Mesenchymal stem cell (in vitro differentiated cells and primary cell): Measurements from ENCODE around the gene SMURF2.

Source experiments
- DNase-seq: peaks from one replicate; pipeline ENCODE4 v3.0.0-alpha.2; 2013
- H2AFZ ChIP-seq: one replicate; pipeline ENCODE4 v1.6.1; 2013; ENCODE audit warnings: low read depth, mild to moderate bottlenecking, control low read depth, inconsistent platforms, low read length, moderate library complexity
- H2AK5ac ChIP-seq: 2 replicates; pipeline ENCODE4 v1.6.1; 2013; ENCODE audit warnings: low read length, moderate library complexity, mild to moderate bottlenecking, inconsistent platforms; ENCODE audit not compliant: severe bottlenecking
- H2BK120ac ChIP-seq: one replicate; pipeline ENCODE4 v1.6.1; 2013; ENCODE audit warnings: low read depth, mild to moderate bottlenecking, inconsistent platforms, low read length, moderate library complexity
- H2BK12ac ChIP-seq, 2 experiments: one replicate each; pipeline ENCODE4 v1.6.1; 2013; ENCODE audit warnings: inconsistent platforms in 2 of 2, low read length in 2 of 2, mild to moderate bottlenecking in 2 of 2, moderate library complexity in 2 of 2, control low read depth in 1 of 2
- H2BK15ac ChIP-seq: one replicate; pipeline ENCODE4 v1.6.1; 2013; ENCODE audit warnings: mild to moderate bottlenecking, low read depth, inconsistent platforms; ENCODE audit not compliant: poor library complexity, severe bottlenecking
- H2BK5ac ChIP-seq: 2 replicates; pipeline ENCODE4 v1.6.1; 2013; ENCODE audit warnings: low read depth, mild to moderate bottlenecking, low read length, control low read depth, inconsistent platforms; ENCODE audit not compliant: poor library complexity, severe bottlenecking
- H3K14ac ChIP-seq, 2 experiments: one replicate each; pipeline ENCODE4 v1.6.1; 2013; ENCODE audit warnings: inconsistent platforms in 2 of 2, low read length in 2 of 2, control low read depth in 1 of 2, mild to moderate bottlenecking in 1 of 2, moderate library complexity in 1 of 2
- H3K18ac ChIP-seq, 2 experiments: one replicate each; pipeline ENCODE4 v1.6.1; 2013; ENCODE audit warnings: inconsistent platforms in 2 of 2, low read length in 2 of 2, control low read depth in 1 of 2, low read depth in 1 of 2, mild to moderate bottlenecking in 1 of 2
- H3K23ac ChIP-seq, 2 experiments: one replicate each; pipeline ENCODE4 v1.6.1; 2013; ENCODE audit warnings: inconsistent platforms in 2 of 2, low read length in 2 of 2, mild to moderate bottlenecking in 2 of 2, moderate library complexity in 2 of 2, control low read depth in 1 of 2
- H3K27ac ChIP-seq: 2 replicates; pipeline ENCODE4 v1.5.1; 2013; ENCODE audit warnings: mild to moderate bottlenecking, moderate library complexity, low read length, control low read depth, inconsistent platforms; ENCODE audit not compliant: poor library complexity, severe bottlenecking
- H3K27me3 ChIP-seq, 2 experiments: 2 replicates each; pipeline versions ENCODE4 v1.6.1 to v1.7.0; 2013; ENCODE audit warnings: low read length in 2 of 2, mild to moderate bottlenecking in 2 of 2, moderate library complexity in 2 of 2, control low read depth in 1 of 2, inconsistent platforms in 1 of 2; ENCODE audit not compliant: control insufficient read depth in 1 of 2, insufficient read depth in 1 of 2
- H3K36me3 ChIP-seq, 2 experiments: 2 replicates each; pipeline versions ENCODE4 v1.6.1 to v1.7.0; 2013; ENCODE audit warnings: low read length in 2 of 2, control low read depth in 1 of 2, inconsistent platforms in 1 of 2, low read depth in 1 of 2, mild to moderate bottlenecking in 1 of 2; ENCODE audit not compliant: insufficient read depth in 2 of 2, control insufficient read depth in 1 of 2
- H3K4ac ChIP-seq, 2 experiments: one replicate each; pipeline ENCODE4 v1.6.1; 2013; ENCODE audit warnings: inconsistent platforms in 2 of 2, low read length in 2 of 2, mild to moderate bottlenecking in 2 of 2, moderate library complexity in 2 of 2, control low read depth in 1 of 2, low read depth in 1 of 2
- H3K4me1 ChIP-seq: 2 replicates; pipeline ENCODE4 v1.6.1; 2013; ENCODE audit warnings: low read depth, low read length, control low read depth; ENCODE audit not compliant: control insufficient read depth, insufficient read depth
- H3K4me2 ChIP-seq: 2 replicates; pipeline ENCODE4 v1.6.1; 2013; ENCODE audit warnings: low read length, mild to moderate bottlenecking, inconsistent platforms; ENCODE audit not compliant: poor library complexity, severe bottlenecking
- H3K4me3 ChIP-seq, 2 experiments: 2 replicates each; pipeline versions ENCODE4 v1.5.1 to v1.7.0; 2013; ENCODE audit warnings: low read length in 2 of 2, mild to moderate bottlenecking in 2 of 2, control low read depth in 1 of 2, low read depth in 1 of 2; ENCODE audit not compliant: insufficient read depth in 1 of 2
- H3K79me1 ChIP-seq: replicated peaks from 2 replicates; pipeline ENCODE4 v1.6.1; 2013; ENCODE audit warnings: mild to moderate bottlenecking, control low read depth, low read length, inconsistent platforms; ENCODE audit not compliant: poor library complexity, severe bottlenecking
- H3K9ac ChIP-seq: 2 replicates; pipeline ENCODE4 v1.7.0; 2013; ENCODE audit warnings: mild to moderate bottlenecking, low read length, moderate library complexity
- H3K9me3 ChIP-seq: 2 replicates; pipeline ENCODE4 v1.7.0; 2013; ENCODE audit warnings: mild to moderate bottlenecking, low read length; ENCODE audit not compliant: control insufficient read depth
- H4K8ac ChIP-seq: one replicate; pipeline ENCODE4 v1.6.1; 2013; ENCODE audit warnings: inconsistent platforms, mild to moderate bottlenecking, low read length, moderate library complexity
- H4K91ac ChIP-seq: one replicate; pipeline ENCODE4 v1.6.1; 2013; ENCODE audit warnings: mild to moderate bottlenecking, low read length, inconsistent platforms
- WGBS: methylation state at CpG from one replicate; pipeline ENCODE4 v1.1.7; 2013; ENCODE audit warnings: mixed read lengths; 5-methylcytosine and 5-hydroxymethylcytosine counted together

The SMURF2 gene

GRCh38 chr17:64505340-64506200, 156.5 kb downstream of the SMURF2 start:
- peak overlapping the region; percentile 100 for H3K9ac ChIP-seq
- H3K4me3 ChIP-seq, result peak overlapping the region; percentile 85 to 93
- peak overlapping the region; percentile 96 to 99 for H3K18ac ChIP-seq
- peak overlapping the region; percentile 93 for H3K27ac ChIP-seq
- H3K36me3 ChIP-seq, result peaks cover 17 to 63% of the 10 kb centered on the region in 2 experiments
- H2BK15ac ChIP-seq, result peak overlapping the region; percentile 86
- H2BK12ac ChIP-seq, result no peak overlapping the region
- H3K9me3 ChIP-seq, result no peaks in the 10 kb centered on the region
- H2BK120ac ChIP-seq, result peak overlapping the region; percentile 89
- WGBS, result under 1% methylated on average over 67 of the region's 76 CpGs
- H2AFZ ChIP-seq, result no peak overlapping the region
- no peak overlapping the region for H3K4me2 ChIP-seq
- peak overlapping the region; percentile 99 for H4K8ac ChIP-seq
- H4K91ac ChIP-seq, result peak overlapping the region; percentile 94
- peak overlapping the region; percentile 99 for H2AK5ac ChIP-seq
- peak overlapping the region; percentile 88 for H2BK5ac ChIP-seq
- peak overlapping the region in 1 of 2 experiments; percentile 37 for H3K23ac ChIP-seq
- DNase-seq, result peak; percentile 78
- peaks cover 6% of the 10 kb centered on the region for H3K4me1 ChIP-seq
- H3K14ac ChIP-seq, result peak overlapping the region; percentile 82 to 86
- H3K4ac ChIP-seq, result peak overlapping the region; percentile 99 to 100
- H3K27me3 ChIP-seq, result no peaks in the 10 kb centered on the region
- H3K79me1 ChIP-seq, result peaks cover 5% of the 10 kb centered on the region

GRCh38 chr17:64504769-64505339, 157.3 kb downstream of the SMURF2 start:
- Histone ChIP-seq H3K4me3 (peak overlapping the region; percentile 85 to 93), H3K4ac (no peak overlapping the region), H3K9me3 (no peaks in the 10 kb centered on the region), H2BK15ac (no peak overlapping the region), H2AFZ (no peak overlapping the region), H3K4me1 (peaks cover 6% of the 10 kb centered on the region), H4K8ac (no peak overlapping the region), H4K91ac (no peak overlapping the region), H3K4me2 (peak overlapping the region; percentile 73), H3K18ac (no peak overlapping the region), H2BK12ac (no peak overlapping the region), H2AK5ac (no peak overlapping the region), H3K23ac (no peak overlapping the region), H2BK120ac (peak overlapping the region; percentile 23), H3K9ac (peak overlapping the region; percentile 100), H2BK5ac (no peak overlapping the region), H3K27me3 (no peaks in the 10 kb centered on the region), H3K14ac (no peak overlapping the region), H3K27ac (peak overlapping the region; percentile 52), H3K36me3 (peaks cover 17 to 63% of the 10 kb centered on the region in 2 experiments), H3K79me1 (peaks cover 3% of the 10 kb centered on the region)
- 2% methylated on average over 13 of the region's 13 CpGs for WGBS
- DNase-seq, result peak; percentile 73

- H3K9me3 ChIP-seq, result no peaks in the 10 kb centered on the region
- no peak overlapping the region for H2BK5ac ChIP-seq
- no peak overlapping the region for H4K8ac ChIP-seq
- H3K4me3 ChIP-seq, result peak overlapping the region in 1 of 2 experiments; percentile 93
- H2BK12ac ChIP-seq, result no peak overlapping the region
- H2BK120ac ChIP-seq, result no peak overlapping the region
- no peak overlapping the region for H3K27ac ChIP-seq
- DNase-seq, result no peak
- no peak overlapping the region for H2AK5ac ChIP-seq
- no peak overlapping the region for H2AFZ ChIP-seq
- H3K79me1 ChIP-seq, result no peaks in the 10 kb centered on the region
- no peak overlapping the region for H4K91ac ChIP-seq
- no peak overlapping the region for H3K18ac ChIP-seq
- peaks cover 12 to 64% of the 10 kb centered on the region in 2 experiments for H3K36me3 ChIP-seq
- H3K23ac ChIP-seq, result no peak overlapping the region
- peak overlapping the region; percentile 75 for H3K4me2 ChIP-seq
- 72% methylated on average over 7 of the region's 7 CpGs for WGBS
- no peaks in the 10 kb centered on the region for H3K27me3 ChIP-seq
- no peak overlapping the region for H3K14ac ChIP-seq
- H3K4me1 ChIP-seq, result peaks cover 2% of the 10 kb centered on the region
- H2BK15ac ChIP-seq, result no peak overlapping the region
- H3K9ac ChIP-seq, result peak overlapping the region; percentile 100
- no peak overlapping the region for H3K4ac ChIP-seq
Observed at GRCh38 chr17:64503821-64504768, 158.0 kb downstream of the SMURF2 start.
